Stimulated activated CD8-positive, alpha-beta memory T cell treated with anti-CD3 and anti-CD28 coated beads, Interleukin-7, amount 100 ng/mL, for 4 hours (primary cell): ENCODE results near the gene SRGAP2C.
"Not testable (repeated sequence)": the region's sequence is repeated elsewhere in the genome, so short reads cannot be mapped to it uniquely, and the experiment has no call there.

Source experiments
- DNase-seq, 2 donors: peaks; one replicate each; pipeline ENCODE4 v3.0.0-alpha.2; 2020; ENCODE audit warnings: low read depth in 2 of 2

Gene SRGAP2C

GRCh38 chr1:121226925-121227324, 42.1 kb downstream of the SRGAP2C start:
- not testable (repeated sequence) for DNase-seq

- not testable (repeated sequence) for DNase-seq
Measured at GRCh38 chr1:121227544-121228330, 43.0 kb downstream of the SRGAP2C start.

GRCh38 chr1:121230636-121231035, 45.9 kb downstream of the SRGAP2C start:
- not testable (repeated sequence) for DNase-seq

GRCh38 chr1:121232445-121233125, 47.8 kb downstream of the SRGAP2C start:
- not testable (repeated sequence) for DNase-seq

GRCh38 chr1:121234090-121234759, 49.5 kb downstream of the SRGAP2C start:
- DNase-seq: not testable (repeated sequence)

GRCh38 chr1:121238384-121238783, 53.6 kb downstream of the SRGAP2C start:
- peak in 1 of 2 donors; percentile 0 for DNase-seq

- DNase-seq: not testable (repeated sequence)
Measured at GRCh38 chr1:121243913-121244312, 59.1 kb downstream of the SRGAP2C start.

- DNase-seq: not testable (repeated sequence)
Measured at GRCh38 chr1:121246399-121246798, 61.6 kb downstream of the SRGAP2C start.

GRCh38 chr1:121252656-121253055, 67.9 kb downstream of the SRGAP2C start:
- not testable (repeated sequence) for DNase-seq

GRCh38 chr1:121254618-121255017, 69.8 kb downstream of the SRGAP2C start:
- not testable (repeated sequence) for DNase-seq

- DNase-seq: not testable (repeated sequence)
Measured at GRCh38 chr1:121257632-121258031, 72.9 kb downstream of the SRGAP2C start.

- DNase-seq: not testable (repeated sequence)
Measured at GRCh38 chr1:121258134-121258533, 73.4 kb downstream of the SRGAP2C start.

GRCh38 chr1:121260205-121260604, 75.4 kb downstream of the SRGAP2C start:
- not testable (repeated sequence) for DNase-seq

- not testable (repeated sequence) for DNase-seq
Measured at GRCh38 chr1:121262163-121262562, 77.4 kb downstream of the SRGAP2C start.

GRCh38 chr1:121263789-121264244, 79.0 kb downstream of the SRGAP2C start:
- not testable (repeated sequence) for DNase-seq

GRCh38 chr1:121267072-121267471, 82.3 kb downstream of the SRGAP2C start:
- DNase-seq: not testable (repeated sequence)

- DNase-seq: not testable (repeated sequence)
Measured at GRCh38 chr1:121269309-121269708, 84.5 kb downstream of the SRGAP2C start.

GRCh38 chr1:121269973-121270372, 85.2 kb downstream of the SRGAP2C start:
- not testable (repeated sequence) for DNase-seq

- not testable (repeated sequence) for DNase-seq
Measured at GRCh38 chr1:121271143-121271715, 86.5 kb downstream of the SRGAP2C start.

GRCh38 chr1:121275435-121275834, 90.7 kb downstream of the SRGAP2C start:
- DNase-seq: not testable (repeated sequence)

- not testable (repeated sequence) for DNase-seq
Measured at GRCh38 chr1:121278202-121278601, 93.4 kb downstream of the SRGAP2C start.
